Type B pancreatic cell (in vitro differentiated cells): ENCODE measurements around the gene CTCF. TPM values are rescaled to one million over a fixed set of nuclear protein-coding genes. Genes with fewer than 3 reads are reported as not detected.

Source experiments
- DNase-seq: peaks from one replicate; pipeline ENCODE4 v3.0.0; 2021; ENCODE audit warnings: mixed read lengths; ENCODE audit not compliant: unreplicated experiment; ENCODE audit errors: extremely low spot score
- H3K27ac Mint-ChIP-seq: 2 replicates; pipeline ENCODE4 v1.8.0; 2021; ENCODE audit warnings: mild to moderate bottlenecking, mixed read lengths
- H3K27me3 Mint-ChIP-seq: 2 replicates; pipeline ENCODE4 v1.8.0; 2021; ENCODE audit warnings: mixed read lengths
- H3K36me3 Mint-ChIP-seq: 2 replicates; pipeline ENCODE4 v1.8.0; 2021; ENCODE audit warnings: mixed read lengths
- H3K4me1 Mint-ChIP-seq: one replicate; pipeline ENCODE4 v1.8.0; 2021; ENCODE audit warnings: mixed read lengths; ENCODE audit not compliant: unreplicated experiment
- H3K4me3 Mint-ChIP-seq: 2 replicates; pipeline ENCODE4 v1.8.0; 2021; ENCODE audit warnings: mild to moderate bottlenecking, mixed read lengths
- H3K9me3 Mint-ChIP-seq: 2 replicates; pipeline ENCODE4 v1.8.0; 2021; ENCODE audit warnings: mixed read lengths
- CTCF ChIP-seq: fragments of 200-600 bp; sonication (generic); conservative IDR thresholded peaks from 2 replicates; pipeline ENCODE4 v1.5.0; 2021; ENCODE audit warnings: antibody characterized with exemption, mild to moderate bottlenecking
- total RNA-seq: library from RNA; stranded (reverse); gene quantifications from 2 replicates; pipeline ENCODE4 v1.2.1, GENCODE V29; 2021; ENCODE audit warnings: low replicate concordance

Gene CTCF
- total RNA-seq, 1 donor from 2014 or later: 57.8 TPM

- peaks cover 7% of the 10 kb centered on the region for H3K36me3 Mint-ChIP-seq
- no peaks in the 10 kb centered on the region for H3K4me1 Mint-ChIP-seq
- H3K27me3 Mint-ChIP-seq: no peaks in the 10 kb centered on the region
- no peaks in the 10 kb centered on the region for H3K9me3 Mint-ChIP-seq
- no peak for TF ChIP-seq CTCF
- DNase-seq: no peak
- H3K27ac Mint-ChIP-seq: no peak overlapping the region
- no peak overlapping the region for H3K4me3 Mint-ChIP-seq
Observed at GRCh38 chr16:67683767-67684166, 121.4 kb downstream of the CTCF start.

- Mint-ChIP-seq H3K27me3 (no peaks in the 10 kb centered on the region), H3K36me3 (peaks cover 11% of the 10 kb centered on the region), H3K4me1 (no peaks in the 10 kb centered on the region), H3K27ac (no peak overlapping the region), H3K9me3 (no peaks in the 10 kb centered on the region), H3K4me3 (no peak overlapping the region)
- TF ChIP-seq CTCF: no peak
- DNase-seq: no peak
Observed at GRCh38 chr16:67685388-67686112, 123.2 kb downstream of the CTCF start.

Other genes with a start within 250 kb of the CTCF start
- 0.56 TPM in 1 of 2 replicates, not detected in the other for gene KCTD19, start 235.8 kb upstream of the CTCF start, total RNA-seq
- 0.38 and 1.1 TPM in 2 replicates for gene LRRC36, start 235.7 kb upstream of the CTCF start, total RNA-seq
- gene TPPP3, start 169.0 kb upstream of the CTCF start, total RNA-seq: 39.3 and 44.5 TPM in 2 replicates
- 10.1 and 11.3 TPM in 2 replicates for gene ZDHHC1, start 146.0 kb upstream of the CTCF start, total RNA-seq
- gene HSD11B2, start 131.4 kb upstream of the CTCF start, total RNA-seq: 5.4 and 8.5 TPM in 2 replicates
- gene ATP6V0D1, start 81.4 kb upstream of the CTCF start, total RNA-seq: 73.5 and 94.4 TPM in 2 replicates
- gene AGRP, start 79.0 kb upstream of the CTCF start, total RNA-seq: not detected in 2 replicates
- 38.5 and 43.1 TPM in 2 replicates for gene RIPOR1, start 33.7 kb upstream of the CTCF start, total RNA-seq
- gene CARMIL2, start 82.6 kb downstream of the CTCF start, total RNA-seq: 2.8 and 3.4 TPM in 2 replicates
- gene ACD, start 97.7 kb downstream of the CTCF start, total RNA-seq: 19.9 and 31.6 TPM in 2 replicates
- gene PARD6A, start 98.4 kb downstream of the CTCF start, total RNA-seq: 4.7 and 6.5 TPM in 2 replicates
- gene ENKD1, start 104.2 kb downstream of the CTCF start, total RNA-seq: 12.2 and 18.8 TPM in 2 replicates
- 1.5 and 2.8 TPM in 2 replicates for gene C16orf86, start 104.3 kb downstream of the CTCF start, total RNA-seq
- gene GFOD2, start 156.8 kb downstream of the CTCF start, total RNA-seq: 31.7 and 34.3 TPM in 2 replicates
- gene RANBP10, start 244.0 kb downstream of the CTCF start, total RNA-seq: 27.3 and 27.5 TPM in 2 replicates
- 3.9 and 7.2 TPM in 2 replicates for gene TSNAXIP1, start 244.4 kb downstream of the CTCF start, total RNA-seq